CD14-positive monocyte (primary cell): ENCODE results near the gene DGKQ. TPM values are rescaled to one million over a fixed set of nuclear protein-coding genes. Genes with fewer than 3 reads are reported as not detected.

Experiments
- DNase-seq, 3 donors: peaks; one replicate each; pipeline ENCODE4 v3.0.0-alpha.2; 2011 to 2022
- H2AFZ ChIP-seq: 2 replicates; pipeline ENCODE4 v1.6.0; 2012; ENCODE audit warnings: mild to moderate bottlenecking, low read depth, low read length, inconsistent platforms; ENCODE audit not compliant: insufficient read depth, poor library complexity, severe bottlenecking
- H3K27ac ChIP-seq, 2 donors: 1 replicate in 1 of 2; 2 replicates in 1 of 2; pipeline ENCODE4 v1.5.1; 2012 to 2013; ENCODE audit warnings: low read length in 2 of 2, control low read depth in 1 of 2, inconsistent platforms in 1 of 2, low read depth in 1 of 2, mild to moderate bottlenecking in 1 of 2
- H3K27me3 ChIP-seq, 2 donors: one replicate each; pipeline versions ENCODE4 v1.6.0 to v1.6.1; 2011 to 2013; ENCODE audit warnings: low read length in 2 of 2; ENCODE audit not compliant: control insufficient read depth in 2 of 2, insufficient read depth in 2 of 2
- H3K36me3 ChIP-seq, 2 donors: replicated peaks in 1 of 2; 1 replicate in 1 of 2; 2 replicates in 1 of 2; pipeline versions ENCODE4 v1.5.1 to v1.6.1; 2012 to 2013; ENCODE audit warnings: low read length in 2 of 2, control low read depth in 1 of 2, inconsistent platforms in 1 of 2, mild to moderate bottlenecking in 1 of 2; ENCODE audit not compliant: insufficient read depth in 2 of 2, control insufficient read depth in 1 of 2
- H3K4me1 ChIP-seq, 2 donors: 1 replicate in 1 of 2; 2 replicates in 1 of 2; pipeline versions ENCODE4 v1.5.1 to v1.6.1; 2012 to 2013; ENCODE audit warnings: low read length in 2 of 2, control low read depth in 1 of 2, inconsistent platforms in 1 of 2, mild to moderate bottlenecking in 1 of 2, moderate library complexity in 1 of 2; ENCODE audit not compliant: insufficient read depth in 2 of 2, control insufficient read depth in 1 of 2
- H3K4me2 ChIP-seq: replicated peaks from 2 replicates; pipeline ENCODE3; 2012; ENCODE audit warnings: low read length, moderate library complexity, mild to moderate bottlenecking; ENCODE audit not compliant: poor library complexity, severe bottlenecking; ENCODE audit errors: extremely low read depth
- H3K4me3 ChIP-seq, 3 experiments: fragments of 200-600 bp in 1 of 3; sonication (generic) in 1 of 3; replicated peaks in 1 of 3; 1 replicate in 2 of 3; 2 replicates in 1 of 3; pipeline ENCODE4 v1.5.1; 2011 to 2013; ENCODE audit warnings: low read length in 3 of 3, mild to moderate bottlenecking in 3 of 3, control low read depth in 2 of 3, low read depth in 2 of 3, inconsistent platforms in 1 of 3, moderate library complexity in 1 of 3
- H3K79me2 ChIP-seq: 2 replicates; pipeline ENCODE4 v1.6.0; 2012; ENCODE audit warnings: mild to moderate bottlenecking, control low read depth, inconsistent platforms, low read length, moderate library complexity; ENCODE audit not compliant: insufficient read depth
- H3K9ac ChIP-seq: 2 replicates; pipeline ENCODE4 v1.6.0; 2017; ENCODE audit warnings: low read length, mild to moderate bottlenecking; ENCODE audit not compliant: insufficient read depth, poor library complexity, severe bottlenecking
- H3K9me3 ChIP-seq, 2 donors: replicated peaks in 1 of 2; 1 replicate in 1 of 2; 2 replicates in 1 of 2; pipeline versions ENCODE4 v1.5.1 to v1.6.1; 2012 to 2013; ENCODE audit warnings: low read length in 2 of 2, control low read depth in 1 of 2; ENCODE audit not compliant: control insufficient read depth in 1 of 2, insufficient read depth in 1 of 2
- H4K20me1 ChIP-seq: 2 replicates; pipeline ENCODE4 v1.6.0; 2012; ENCODE audit warnings: mild to moderate bottlenecking, low read length, control low read depth, moderate library complexity; ENCODE audit not compliant: insufficient read depth
- H3K27ac Mint-ChIP-seq, 7 donors: one replicate each; pipeline ENCODE4 v1.8.0; 2020; ENCODE audit warnings: mild to moderate bottlenecking in 7 of 7, mixed read lengths in 7 of 7, moderate library complexity in 6 of 7, inconsistent platforms in 2 of 7
- H3K27me3 Mint-ChIP-seq, 3 donors: one replicate each; pipeline ENCODE4 v1.8.0; 2021 to 2022; ENCODE audit warnings: low read depth in 3 of 3, mild to moderate bottlenecking in 3 of 3, mixed read lengths in 3 of 3, moderate library complexity in 3 of 3, inconsistent platforms in 1 of 3
- H3K36me3 Mint-ChIP-seq, 2 donors: one replicate each; pipeline ENCODE4 v1.8.0; 2020; ENCODE audit warnings: mixed read lengths in 2 of 2, inconsistent platforms in 1 of 2, mild to moderate bottlenecking in 1 of 2
- H3K4me1 Mint-ChIP-seq: one replicate; pipeline ENCODE4 v1.8.0; 2020; ENCODE audit warnings: mild to moderate bottlenecking, mixed read lengths
- H3K4me3 Mint-ChIP-seq, 2 donors: one replicate each; pipeline ENCODE4 v1.8.0; 2020; ENCODE audit warnings: mild to moderate bottlenecking in 2 of 2, mixed read lengths in 2 of 2, moderate library complexity in 1 of 2
- H3K9me3 Mint-ChIP-seq, 7 donors: one replicate each; pipeline ENCODE4 v1.8.0; 2020 to 2022; ENCODE audit warnings: mixed read lengths in 7 of 7, mild to moderate bottlenecking in 6 of 7, moderate library complexity in 6 of 7, inconsistent platforms in 2 of 7
- WGBS: methylation state at CpG from one replicate; pipeline ENCODE4 v1.1.5; 2013; ENCODE audit warnings: missing lambda C conversion rate; ENCODE audit not compliant: insufficient coverage; 5-methylcytosine and 5-hydroxymethylcytosine counted together
- intact Hi-C, 2 donors: fragments of 100-400 bp; cut with micrococcal nuclease; formaldehyde crosslinking; loops; one replicate each; pipeline versions ENCODE4 v1.15.0 to v1.15.1; 2023
- polyA plus RNA-seq, 3 donors: library from polyadenylated mRNA; depleted of rRNA in 1 of 3; unstranded in 2 of 3; stranded (reverse) in 1 of 3; fragments of 300-500 nt in 2 of 3; fragments of >200 nt in 1 of 3; fragmentation: Illumina TruSeq in 2 of 3; gene quantifications; 1 replicate in 2 of 3; 2 replicates in 1 of 3; pipeline ENCODE4 v1.2.3, GENCODE V29; 2012 to 2021
- TF ChIP-seq, protein P1 (sequence below): fragments of 200-600 bp; IDR thresholded peaks from one replicate; pipeline ENCODE4 v1.8.0; 2022; ENCODE audit warnings: antibody characterized with exemption, mild to moderate bottlenecking

Gene DGKQ
- polyA plus RNA-seq, 3 donors, result 0.58 to 23.1 (median 2.4) TPM

- Histone ChIP-seq H3K9ac (no peak overlapping the region), H3K4me1 (no peaks in the 10 kb centered on the region), H3K27me3 (no peaks in the 10 kb centered on the region), H4K20me1 (peaks cover 18% of the 10 kb centered on the region), H3K9me3 (no peaks in the 10 kb centered on the region), H2AFZ (no peak overlapping the region), H3K4me3 (no peak overlapping the region), H3K27ac (no peak overlapping the region), H3K79me2 (no peaks in the 10 kb centered on the region), H3K4me2 (no peak overlapping the region), H3K36me3 (peaks cover 40 to 92% of the 10 kb centered on the region in 2 donors)
- intact Hi-C loops, result no loop called here
- H3K4me3 Mint-ChIP-seq, result no peak overlapping the region
- peaks cover 0 to 3% (median 0%) of the 10 kb centered on the region in 7 donors for H3K9me3 Mint-ChIP-seq
- H3K27me3 Mint-ChIP-seq, result no peaks in the 10 kb centered on the region
- WGBS, result 88% methylated on average over 12 of the region's 17 CpGs
- TF ChIP-seq, protein P1, sequence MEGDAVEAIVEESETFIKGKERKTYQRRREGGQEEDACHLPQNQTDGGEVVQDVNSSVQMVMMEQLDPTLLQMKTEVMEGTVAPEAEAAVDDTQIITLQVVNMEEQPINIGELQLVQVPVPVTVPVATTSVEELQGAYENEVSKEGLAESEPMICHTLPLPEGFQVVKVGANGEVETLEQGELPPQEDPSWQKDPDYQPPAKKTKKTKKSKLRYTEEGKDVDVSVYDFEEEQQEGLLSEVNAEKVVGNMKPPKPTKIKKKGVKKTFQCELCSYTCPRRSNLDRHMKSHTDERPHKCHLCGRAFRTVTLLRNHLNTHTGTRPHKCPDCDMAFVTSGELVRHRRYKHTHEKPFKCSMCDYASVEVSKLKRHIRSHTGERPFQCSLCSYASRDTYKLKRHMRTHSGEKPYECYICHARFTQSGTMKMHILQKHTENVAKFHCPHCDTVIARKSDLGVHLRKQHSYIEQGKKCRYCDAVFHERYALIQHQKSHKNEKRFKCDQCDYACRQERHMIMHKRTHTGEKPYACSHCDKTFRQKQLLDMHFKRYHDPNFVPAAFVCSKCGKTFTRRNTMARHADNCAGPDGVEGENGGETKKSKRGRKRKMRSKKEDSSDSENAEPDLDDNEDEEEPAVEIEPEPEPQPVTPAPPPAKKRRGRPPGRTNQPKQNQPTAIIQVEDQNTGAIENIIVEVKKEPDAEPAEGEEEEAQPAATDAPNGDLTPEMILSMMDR, result no peak
- no peak overlapping the region for H3K27ac Mint-ChIP-seq
- peaks cover 36 to 71% of the 10 kb centered on the region in 2 donors for H3K36me3 Mint-ChIP-seq
- no peak for DNase-seq
- H3K4me1 Mint-ChIP-seq, result no peaks in the 10 kb centered on the region
These were observed 14.6 kb downstream of the DGKQ start for GRCh38 chr4:958696-959337.

- Histone ChIP-seq H3K4me2 (no peak overlapping the region), H3K9ac (no peak overlapping the region), H3K27ac (no peak overlapping the region), H3K4me3 (no peak overlapping the region), H3K4me1 (no peaks in the 10 kb centered on the region), H3K9me3 (no peaks in the 10 kb centered on the region), H3K79me2 (no peaks in the 10 kb centered on the region), H4K20me1 (peaks cover 18% of the 10 kb centered on the region), H3K36me3 (peaks cover 42 to 92% of the 10 kb centered on the region in 2 donors), H2AFZ (no peak overlapping the region), H3K27me3 (no peaks in the 10 kb centered on the region)
- TF ChIP-seq, protein P1, result no peak
- no peak for DNase-seq
- WGBS, result 95% methylated on average over 13 of the region's 17 CpGs
- no peak overlapping the region for H3K4me3 Mint-ChIP-seq
- H3K27me3 Mint-ChIP-seq, result no peaks in the 10 kb centered on the region
- H3K36me3 Mint-ChIP-seq, result peaks cover 40 to 72% of the 10 kb centered on the region in 2 donors
- H3K27ac Mint-ChIP-seq, result no peak overlapping the region
- no peaks in the 10 kb centered on the region for H3K4me1 Mint-ChIP-seq
- H3K9me3 Mint-ChIP-seq, result peaks cover 0 to 3% (median 0%) of the 10 kb centered on the region in 7 donors
- intact Hi-C loops, result no loop called here
These were observed 15.1 kb downstream of the DGKQ start for GRCh38 chr4:958314-958665.
